Heart left ventricle (tissue), 16 donors: ENCODE measurements around the gene MICA. TPM values are rescaled to one million over a fixed set of nuclear protein-coding genes. Genes with fewer than 3 reads are reported as not detected.

Source experiments
- ATAC-seq, 4 donors: fragments of 200-7000 bp; cut with Tn5 transposase; one replicate each; pipeline ENCODE4 v1.9.1; 2020 to 2022; ENCODE audit warnings: moderate library complexity in 4 of 4, mild to moderate bottlenecking in 3 of 4, moderate number of reproducible peaks in 1 of 4
- DNase-seq, 5 donors: peaks; one replicate each; pipeline ENCODE4 v3.0.0-alpha.2; 2020
- H3K27ac ChIP-seq, 12 donors: fragments of 200-600 bp; sonication (generic) in 4 of 12; one replicate each; pipeline versions ENCODE4 v1.5.0 to v1.8.0; 2016 to 2022; ENCODE audit warnings: mild to moderate bottlenecking in 2 of 12
- H3K27me3 ChIP-seq, 9 donors: fragments of 200-600 bp; sonication (generic) in 2 of 9; one replicate each; pipeline versions ENCODE4 v1.5.1 to v1.8.0; 2016 to 2022; ENCODE audit warnings: mild to moderate bottlenecking in 3 of 9
- H3K36me3 ChIP-seq, 9 donors: fragments of 200-600 bp; sonication (generic) in 2 of 9; one replicate each; pipeline versions ENCODE4 v1.5.0 to v1.8.0; 2018 to 2022; ENCODE audit warnings: mild to moderate bottlenecking in 2 of 9
- H3K4me1 ChIP-seq, 12 donors: fragments of 200-600 bp; sonication (generic) in 4 of 12; one replicate each; pipeline versions ENCODE4 v1.5.0 to v1.8.0; 2016 to 2022; ENCODE audit warnings: mild to moderate bottlenecking in 3 of 12
- H3K4me3 ChIP-seq, 12 donors: fragments of 200-600 bp; sonication (generic) in 4 of 12; one replicate each; pipeline versions ENCODE4 v1.5.0 to v1.8.0; 2017 to 2022; ENCODE audit warnings: mild to moderate bottlenecking in 9 of 12, moderate library complexity in 4 of 12
- H3K9me3 ChIP-seq, 12 donors: fragments of 200-600 bp; sonication (generic) in 4 of 12; one replicate each; pipeline versions ENCODE4 v1.5.0 to v1.8.0; 2016 to 2022; ENCODE audit warnings: mild to moderate bottlenecking in 1 of 12
- CTCF ChIP-seq, 12 donors: fragments of 200-600 bp; sonication (generic) in 4 of 12; IDR thresholded peaks; one replicate each; pipeline versions ENCODE4 v1.5.0 to v1.8.0; 2018 to 2022; ENCODE audit warnings: antibody characterized with exemption in 12 of 12, mild to moderate bottlenecking in 5 of 12
- POLR2A ChIP-seq, 2 donors: fragments of 450-650 bp; IDR thresholded peaks; one replicate each; pipeline ENCODE4 v1.6.1; 2017; ENCODE audit warnings: antibody characterized with exemption in 2 of 2, mild to moderate bottlenecking in 2 of 2, moderate library complexity in 2 of 2
- WGBS, 4 donors: extraction: QIAGEN DNeasy Blood & Tissue Kit in 2 of 4; methylation state at CpG; one replicate each; pipeline versions ENCODE4 v1.1.5 to v1.1.7; 2013 to 2018; 5-methylcytosine and 5-hydroxymethylcytosine counted together
- intact Hi-C, 10 donors: fragments of 100-400 bp; cut with DNase I; formaldehyde crosslinking; loops; one replicate each; pipeline versions ENCODE4 v1.11.1 to v1.14.2; 2022
- polyA plus RNA-seq, 2 donors: library from polyadenylated mRNA; stranded (reverse); fragments of 200-250 nt; gene quantifications; one replicate each; pipeline ENCODE4 v1.2.3, GENCODE V29; 2013
- total RNA-seq, 9 donors: library from RNA; depleted of rRNA in 2 of 9; stranded (reverse); fragments of >200 nt in 2 of 9; fragmentation: NEBNext Ultra II Directional in 3 of 9; extraction: Animal tissue kit (Norgen Biotek cat#: 25700) in 3 of 9; gene quantifications; one replicate each; pipeline versions ENCODE4 v1.1.0 to v1.2.4, GENCODE V29; 2016 to 2023
- donor health status: ischemic (EF 13 %, LVEDD 7.1; RV severe dilation, severe dysfunction).
- donor health status: healthy with polysubstance abuse.
- donor health status: DM: no; HTN: yes; CAD: no.
- donor health status: DM: no; HTN: no; CAD: no.
- donor health status: ischemic (EF 25% LVEDD 6.9; RV normal size, moderate dysfunction).
- donor health status: ischemic (EF 25% LVEDD 5.7; RV mildly dilated, moderate dysfunction).
- donor health status: healthy.
- donor health status: DM: yes; HTN: yes; CAD: no.
- donor health status: ischemic (EF 35%, LVEDD 5.7; RV mildly dilated, moderate dysfunction).
- donor health status: nonischemic (EF 11% LVEDD 7.7; RV severe dilation, severe dysfunction).
- donor health status: DM: yes; HTN: yes; CAD: no.
- donor health status: PGD.
- donor health status: ischemic (EF 29% LVEDD 5.4; RV normal size, mild dysfunction).
- donor health status: nonischemic (EF 23%, LVEDD 6.1; RV moderate dilation, normal function).

MICA gene
- total and polyA plus RNA-seq, 11 donors, result 8.5 to 48.4 (median 11.5) TPM

- ATAC-seq (no peak), DNase-seq (no peak)
- Histone ChIP-seq H3K27me3 (peaks cover 0 to 10% (median 0%) of the 10 kb centered on the region in 9 donors), H3K4me3 (no peak overlapping the region), H3K4me1 (peaks cover 0 to 8% (median 2%) of the 10 kb centered on the region in 12 donors), H3K36me3 (no peaks in the 10 kb centered on the region), H3K9me3 (peaks cover 0 to 15% (median 0%) of the 10 kb centered on the region in 12 donors), H3K27ac (no peak overlapping the region)
- intact Hi-C loops, result loop anchor here in 1 of 10 donors (1.0 kb wide), 1 partner anchor 34 kb away; no protein-coding TSS in a partner anchor
- TF ChIP-seq CTCF (IDR thresholded peaks at IDR 0.05) (no peak), POLR2A (IDR thresholded peaks at IDR 0.05) (no peak)
- 65 to 92% (median 88%) methylated on average over 2 of the region's 2 CpGs for WGBS, 4 donors
Measured at GRCh38 chr6:31438222-31438621, 34.8 kb downstream of the MICA start.

GRCh38 chr6:31438677-31439076 is 35.3 kb downstream of the MICA start:
- 55 to 86% (median 72%) methylated on average over 2 of the region's 2 CpGs for WGBS, 4 donors
- H3K4me3 ChIP-seq, result no peak overlapping the region
- intact Hi-C loops, result loop anchor here in 1 of 10 donors (1.0 kb wide), 1 partner anchor 34 kb away; no protein-coding TSS in a partner anchor
- TF ChIP-seq CTCF (IDR thresholded peaks at IDR 0.05) (no peak), POLR2A (IDR thresholded peaks at IDR 0.05) (no peak)
- peaks cover 0 to 15% (median 0%) of the 10 kb centered on the region in 12 donors for H3K9me3 ChIP-seq
- H3K27ac ChIP-seq, result no peak overlapping the region
- DNase-seq (no peak), ATAC-seq (no peak)
- peaks cover 0 to 10% (median 0%) of the 10 kb centered on the region in 9 donors for H3K27me3 ChIP-seq
- H3K36me3 ChIP-seq, result no peaks in the 10 kb centered on the region
- H3K4me1 ChIP-seq, result peaks cover 0 to 8% (median 2%) of the 10 kb centered on the region in 12 donors

- H3K4me3 ChIP-seq, result peak overlapping the region in 9 of 12 donors; percentile 6 to 43 (median 28)
Measured at GRCh38 chr6:31441365-31442267, 38.2 kb downstream of the MICA start.

More at GRCh38 chr6:31441365-31442267, 38.2 kb downstream of the MICA start:
- H3K27ac ChIP-seq, result no peak overlapping the region
- peaks cover 0 to 8% (median 2%) of the 10 kb centered on the region in 12 donors for H3K4me1 ChIP-seq
- DNase-seq (peak; percentile 77 to 92 (median 84)), ATAC-seq (peak; percentile 92 to 97 (median 96))
- peaks cover 0 to 15% (median 0%) of the 10 kb centered on the region in 12 donors for H3K9me3 ChIP-seq
- 17 to 19% (median 18%) methylated on average over 28 of the region's 28 CpGs for WGBS, 4 donors
- intact Hi-C loops, result loop anchor here (1.0 to 2.0 kb wide), 4 partner anchors 42 to 45 kb away; no protein-coding TSS in a partner anchor
- peaks cover 0 to 10% (median 0%) of the 10 kb centered on the region in 9 donors for H3K27me3 ChIP-seq
- no peaks in the 10 kb centered on the region for H3K36me3 ChIP-seq
- no peak for TF ChIP-seq POLR2A (IDR thresholded peaks at IDR 0.05)
- peak; percentile 73 to 91 (median 84) for TF ChIP-seq CTCF (IDR thresholded peaks at IDR 0.05)
